ENCODE measurements around the gene GTF3C1. TPM values are rescaled to one million over a fixed set of nuclear protein-coding genes. Genes with fewer than 3 reads are reported as not detected.

Gene GTF3C1
- total and polyA plus RNA-seq, 4 donors: 33.5 to 84.0 (median 67.5) TPM

GRCh38 chr16:27483088-27483437, 66.7 kb downstream of the GTF3C1 start:
- Histone ChIP-seq H3K4me3 (no peak overlapping the region), H3K4me1 (ENCODE audit: control insufficient read depth in 5 of 5, insufficient read depth in 5 of 5, low read length in 5 of 5) (peaks cover 0 to 11% (median 0%) of the 10 kb centered on the region in 5 donors), H3K9me3 (ENCODE audit: control insufficient read depth in 4 of 4, insufficient read depth in 3 of 4, low read length in 3 of 4) (no peaks in the 10 kb centered on the region), H3K9ac (ENCODE audit: insufficient read depth in 1 of 2, low read length in 2 of 2) (no peak overlapping the region), H3K36me3 (ENCODE audit: control insufficient read depth in 4 of 4, insufficient read depth in 4 of 4, low read length in 4 of 4) (peaks cover 52 to 70% (median 69%) of the 10 kb centered on the region in 4 donors), H3K27ac (ENCODE audit: low read depth in 1 of 2, low read length in 1 of 2) (no peak overlapping the region), H3K27me3 (ENCODE audit: control insufficient read depth in 3 of 3, insufficient read depth in 3 of 3, low read length in 2 of 3) (no peaks in the 10 kb centered on the region)
- DNase-seq: no peak
- ATAC-seq (ENCODE audit: insufficient read depth, low FRiP score): no peak
- WGBS, 2 donors: 94 to 96% methylated on average over 5 of the region's 5 CpGs
- TF ChIP-seq CTCF (IDR thresholded peaks at IDR 0.05; ENCODE audit: control extremely low read depth, extremely low read depth): no peak

GRCh38 chr16:27482397-27483087, 67.2 kb downstream of the GTF3C1 start:
- Histone ChIP-seq H3K27me3 (ENCODE audit: control insufficient read depth in 3 of 3, insufficient read depth in 3 of 3, low read length in 2 of 3) (no peaks in the 10 kb centered on the region), H3K36me3 (ENCODE audit: control insufficient read depth in 4 of 4, insufficient read depth in 4 of 4, low read length in 4 of 4) (peaks cover 55 to 72% (median 69%) of the 10 kb centered on the region in 4 donors), H3K4me3 (no peak overlapping the region), H3K9ac (ENCODE audit: insufficient read depth in 1 of 2, low read length in 2 of 2) (no peak overlapping the region), H3K9me3 (ENCODE audit: control insufficient read depth in 4 of 4, insufficient read depth in 3 of 4, low read length in 3 of 4) (no peaks in the 10 kb centered on the region), H3K4me1 (ENCODE audit: control insufficient read depth in 5 of 5, insufficient read depth in 5 of 5, low read length in 5 of 5) (peaks cover 0 to 11% (median 0%) of the 10 kb centered on the region in 5 donors), H3K27ac (ENCODE audit: low read depth in 1 of 2, low read length in 1 of 2) (no peak overlapping the region)
- TF ChIP-seq CTCF (IDR thresholded peaks at IDR 0.05; ENCODE audit: control extremely low read depth, extremely low read depth): no peak
- WGBS, 2 donors: 93 to 95% methylated on average over 10 of the region's 10 CpGs
- ATAC-seq (ENCODE audit: insufficient read depth, low FRiP score) (no peak), DNase-seq (no peak)

- 87 to 91% methylated on average over 15 of the region's 15 CpGs for WGBS, 2 donors
- no peak for ATAC-seq (ENCODE audit: insufficient read depth, low FRiP score)
These were observed 68.3 kb downstream of the GTF3C1 start for GRCh38 chr16:27481282-27481934.

More at GRCh38 chr16:27481282-27481934, 68.3 kb downstream of the GTF3C1 start:
- Histone ChIP-seq H3K4me3 (no peak overlapping the region), H3K4me1 (ENCODE audit: control insufficient read depth in 5 of 5, insufficient read depth in 5 of 5, low read length in 5 of 5) (peaks cover 0 to 6% (median 0%) of the 10 kb centered on the region in 5 donors), H3K9me3 (ENCODE audit: control insufficient read depth in 4 of 4, insufficient read depth in 3 of 4, low read length in 3 of 4) (no peaks in the 10 kb centered on the region), H3K9ac (ENCODE audit: insufficient read depth in 1 of 2, low read length in 2 of 2) (no peak overlapping the region), H3K36me3 (ENCODE audit: control insufficient read depth in 4 of 4, insufficient read depth in 4 of 4, low read length in 4 of 4) (peaks cover 46 to 73% (median 68%) of the 10 kb centered on the region in 4 donors), H3K27ac (ENCODE audit: low read depth in 1 of 2, low read length in 1 of 2) (no peak overlapping the region), H3K27me3 (ENCODE audit: control insufficient read depth in 3 of 3, insufficient read depth in 3 of 3, low read length in 2 of 3) (no peaks in the 10 kb centered on the region)
- no peak for DNase-seq
- no peak for TF ChIP-seq CTCF (IDR thresholded peaks at IDR 0.05; ENCODE audit: control extremely low read depth, extremely low read depth)

Data from lung (tissue), 12 donors.